Measurements from ENCODE around the gene AHI1.

DNA sequence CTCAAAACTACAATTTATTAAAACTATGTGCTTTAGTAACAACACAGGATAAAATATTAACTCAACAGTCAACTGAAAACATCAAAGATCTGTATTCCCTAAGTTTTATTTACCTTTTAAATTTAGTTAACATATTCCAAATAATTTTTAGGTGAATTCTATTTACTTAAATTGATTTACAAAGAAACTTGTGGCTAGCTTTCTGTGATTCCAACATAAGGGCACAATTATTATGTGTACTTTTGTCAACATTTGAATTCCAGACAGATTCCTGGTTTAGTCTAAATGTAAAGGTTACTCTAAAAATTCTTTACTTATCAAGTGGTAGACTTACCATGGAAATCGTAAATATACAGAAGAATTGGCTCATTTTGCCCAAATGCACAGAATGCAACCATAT lies 70.7 kb downstream of the AHI1 start:
- TF ChIP-seq CTCF (IDR thresholded peaks at IDR 0.05; ENCODE audit: low read length) (no peak), EZH2 (optimal IDR thresholded peaks at IDR 0.05; ENCODE audit: low read depth, low read length) (no peak), EZH2phosphoT487 (IDR thresholded peaks at IDR 0.05; ENCODE audit: low read length) (no peak)
